Loucy (cell line): ENCODE measurements around the gene MCF2L2.

Experiments
- H2AFZ ChIP-seq: fragments of 200-600 bp; sonication (generic); 2 replicates; pipeline ENCODE4 v1.6.0; 2016; ENCODE audit warnings: antibody characterized with exemption, mild to moderate bottlenecking, low read length, moderate library complexity
- H3F3A ChIP-seq: fragments of 200-600 bp; 2 replicates; pipeline ENCODE4 v1.6.0; 2016; ENCODE audit warnings: antibody characterized with exemption, low read depth, mild to moderate bottlenecking
- H3K27me3 ChIP-seq: fragments of 200-600 bp; sonication (generic); 2 replicates; pipeline ENCODE4 v1.6.1; 2014; ENCODE audit warnings: low read length, mild to moderate bottlenecking; ENCODE audit not compliant: insufficient read depth, poor library complexity, severe bottlenecking
- H3K36me3 ChIP-seq: fragments of 200-600 bp; sonication (generic); 2 replicates; pipeline ENCODE4 v1.6.1; 2016; ENCODE audit warnings: low read length; ENCODE audit not compliant: insufficient read depth
- H3K4me1 ChIP-seq: fragments of 200-600 bp; sonication (generic); 2 replicates; pipeline ENCODE4 v1.5.1; 2014; ENCODE audit warnings: low read length, mild to moderate bottlenecking; ENCODE audit not compliant: insufficient read depth, poor library complexity, severe bottlenecking
- H3K4me2 ChIP-seq: fragments of 200-600 bp; sonication (generic); 2 replicates; pipeline ENCODE4 v1.6.0; 2014; ENCODE audit warnings: antibody characterized with exemption, low read length, low read depth, mild to moderate bottlenecking; ENCODE audit not compliant: poor library complexity, severe bottlenecking
- H3K4me3 ChIP-seq: fragments of 200-600 bp; sonication (generic); 2 replicates; pipeline ENCODE4 v1.5.1; 2014; ENCODE audit warnings: low read length, mild to moderate bottlenecking, mixed read lengths; ENCODE audit not compliant: poor library complexity, severe bottlenecking
- H3K79me2 ChIP-seq: fragments of 200-600 bp; sonication (generic); 2 replicates; pipeline ENCODE4 v1.6.1; 2014; ENCODE audit warnings: low read length; ENCODE audit not compliant: insufficient read depth
- H3K9ac ChIP-seq: fragments of 200-600 bp; sonication (generic); 2 replicates; pipeline ENCODE4 v1.6.0; 2014; ENCODE audit warnings: mild to moderate bottlenecking, low read depth, low read length, moderate library complexity; ENCODE audit not compliant: poor library complexity, severe bottlenecking
- H3K9me2 ChIP-seq: fragments of 200-600 bp; sonication (generic); replicated peaks from 2 replicates; pipeline ENCODE4 v1.6.1; 2016; ENCODE audit warnings: low read depth, low read length, mixed read lengths
- H3K9me3 ChIP-seq: fragments of 200-600 bp; sonication (generic); 2 replicates; pipeline ENCODE4 v1.6.1; 2014; ENCODE audit warnings: mild to moderate bottlenecking, antibody characterized with exemption, low read length, low read depth; ENCODE audit not compliant: insufficient read depth
- H4K20me1 ChIP-seq: fragments of 200-600 bp; sonication (generic); 2 replicates; pipeline ENCODE4 v1.6.0; 2014; ENCODE audit warnings: antibody characterized with exemption, low read length, mild to moderate bottlenecking; ENCODE audit not compliant: insufficient read depth, poor library complexity, severe bottlenecking
- EZH2phosphoT487 ChIP-seq: fragments of 200-600 bp; IDR thresholded peaks from 2 replicates; pipeline ENCODE4 v1.6.1; 2018; ENCODE audit warnings: antibody characterized with exemption, mild to moderate bottlenecking, moderate library complexity, borderline replicate concordance
- TF ChIP-seq, protein P1 (sequence below): fragments of 200-600 bp; sonication (generic); conservative IDR thresholded peaks from 2 replicates; pipeline ENCODE4 v1.5.1; 2014; ENCODE audit warnings: mild to moderate bottlenecking, antibody characterized with exemption, low read length

Gene MCF2L2

DNA sequence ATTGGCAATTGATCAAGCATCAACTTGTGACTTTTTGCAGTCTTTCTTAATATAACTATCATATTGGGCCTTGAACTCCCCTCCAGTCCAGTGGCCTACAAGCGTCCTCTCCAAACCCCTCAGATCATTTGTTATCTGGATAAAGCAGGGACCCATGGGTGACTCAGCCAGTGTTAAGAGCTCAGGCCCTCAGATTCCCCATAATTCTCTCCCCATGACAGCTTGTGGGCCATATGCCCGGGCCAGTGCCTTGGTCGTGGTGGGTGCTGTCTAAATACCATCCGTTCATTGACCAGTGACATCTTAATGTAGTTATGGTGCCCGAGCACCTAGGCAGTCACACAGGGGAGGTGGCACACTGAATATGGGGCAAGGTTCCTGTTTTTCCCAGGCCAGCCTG is 18.1 kb downstream of the MCF2L2 start:
- no peaks in the 10 kb centered on the region for H3K79me2 ChIP-seq

DNA sequence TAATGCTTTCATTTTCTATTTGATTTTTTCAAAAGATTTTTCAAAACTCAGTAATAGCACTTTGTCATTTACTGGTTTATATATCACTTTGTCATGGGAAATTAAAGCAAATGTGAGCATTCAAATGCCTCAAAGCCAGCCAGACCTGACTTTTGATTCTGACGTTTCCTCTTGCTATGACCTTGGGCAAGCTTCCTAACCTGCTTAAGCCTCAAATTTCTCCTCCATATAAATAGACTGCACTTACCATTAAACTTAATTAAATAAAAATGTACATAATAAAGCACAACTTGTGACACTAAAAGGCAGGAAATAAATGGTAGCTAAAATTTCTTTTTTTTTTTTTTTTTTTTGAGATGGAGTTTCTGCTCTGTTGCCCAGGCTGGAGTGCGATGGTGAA is 19.2 kb downstream of the MCF2L2 start:
- no peaks in the 10 kb centered on the region for H4K20me1 ChIP-seq
- no peaks in the 10 kb centered on the region for H3K79me2 ChIP-seq
- H3K36me3 ChIP-seq, result no peaks in the 10 kb centered on the region
- TF ChIP-seq, protein P1, sequence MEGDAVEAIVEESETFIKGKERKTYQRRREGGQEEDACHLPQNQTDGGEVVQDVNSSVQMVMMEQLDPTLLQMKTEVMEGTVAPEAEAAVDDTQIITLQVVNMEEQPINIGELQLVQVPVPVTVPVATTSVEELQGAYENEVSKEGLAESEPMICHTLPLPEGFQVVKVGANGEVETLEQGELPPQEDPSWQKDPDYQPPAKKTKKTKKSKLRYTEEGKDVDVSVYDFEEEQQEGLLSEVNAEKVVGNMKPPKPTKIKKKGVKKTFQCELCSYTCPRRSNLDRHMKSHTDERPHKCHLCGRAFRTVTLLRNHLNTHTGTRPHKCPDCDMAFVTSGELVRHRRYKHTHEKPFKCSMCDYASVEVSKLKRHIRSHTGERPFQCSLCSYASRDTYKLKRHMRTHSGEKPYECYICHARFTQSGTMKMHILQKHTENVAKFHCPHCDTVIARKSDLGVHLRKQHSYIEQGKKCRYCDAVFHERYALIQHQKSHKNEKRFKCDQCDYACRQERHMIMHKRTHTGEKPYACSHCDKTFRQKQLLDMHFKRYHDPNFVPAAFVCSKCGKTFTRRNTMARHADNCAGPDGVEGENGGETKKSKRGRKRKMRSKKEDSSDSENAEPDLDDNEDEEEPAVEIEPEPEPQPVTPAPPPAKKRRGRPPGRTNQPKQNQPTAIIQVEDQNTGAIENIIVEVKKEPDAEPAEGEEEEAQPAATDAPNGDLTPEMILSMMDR, result no peak
- TF ChIP-seq EZH2phosphoT487, result no peak
- no peak overlapping the region for H2AFZ ChIP-seq
- no peaks in the 10 kb centered on the region for H3K9me3 ChIP-seq
- no peak overlapping the region for H3K4me2 ChIP-seq
- H3K4me3 ChIP-seq, result no peak overlapping the region
- H3K9me2 ChIP-seq, result no peaks in the 10 kb centered on the region
- no peaks in the 10 kb centered on the region for H3K4me1 ChIP-seq
- no peak overlapping the region for H3K9ac ChIP-seq
- no peaks in the 10 kb centered on the region for H3F3A ChIP-seq
- no peaks in the 10 kb centered on the region for H3K27me3 ChIP-seq

More for the DNA sequence above, 18.1 kb downstream of the MCF2L2 start:
- no peak overlapping the region for H3K4me2 ChIP-seq
- H3K4me3 ChIP-seq, result no peak overlapping the region
- no peaks in the 10 kb centered on the region for H3K9me2 ChIP-seq
- no peaks in the 10 kb centered on the region for H4K20me1 ChIP-seq
- no peaks in the 10 kb centered on the region for H3K27me3 ChIP-seq
- no peaks in the 10 kb centered on the region for H3K4me1 ChIP-seq
- H3K9ac ChIP-seq, result no peak overlapping the region
- no peaks in the 10 kb centered on the region for H3F3A ChIP-seq
- H3K9me3 ChIP-seq, result no peaks in the 10 kb centered on the region
- TF ChIP-seq EZH2phosphoT487, result no peak
- TF ChIP-seq, protein P1, result no peak
- no peak overlapping the region for H2AFZ ChIP-seq
- no peaks in the 10 kb centered on the region for H3K36me3 ChIP-seq

DNA sequence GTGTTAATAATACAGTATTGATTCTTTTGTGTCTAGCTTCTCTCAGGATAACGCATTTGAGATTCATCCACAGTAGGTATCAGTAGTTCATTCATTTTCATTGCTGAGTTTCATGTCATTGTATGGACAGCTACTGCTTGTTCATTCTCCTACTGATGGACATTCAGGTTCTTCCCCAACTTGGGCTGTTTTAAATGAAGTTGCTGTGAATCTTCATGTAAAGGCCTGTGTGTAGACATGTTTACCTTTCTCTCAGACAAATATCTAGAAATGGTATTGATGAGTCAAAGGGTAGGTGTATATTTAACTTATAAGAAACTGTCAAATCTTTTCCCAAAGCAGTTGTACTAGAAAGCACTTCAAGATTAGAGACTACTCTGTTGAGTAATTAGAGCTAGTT is 26.7 kb downstream of the MCF2L2 start:
- Histone ChIP-seq H3K36me3 (no peaks in the 10 kb centered on the region), H3K9me3 (no peaks in the 10 kb centered on the region), H3K4me2 (no peak overlapping the region), H3K4me1 (no peaks in the 10 kb centered on the region), H3F3A (no peaks in the 10 kb centered on the region), H2AFZ (no peak overlapping the region), H3K27me3 (no peaks in the 10 kb centered on the region), H3K4me3 (no peak overlapping the region), H4K20me1 (no peaks in the 10 kb centered on the region), H3K79me2 (no peaks in the 10 kb centered on the region), H3K9me2 (no peaks in the 10 kb centered on the region), H3K9ac (no peak overlapping the region)
- TF ChIP-seq, protein P1, result no peak
- TF ChIP-seq EZH2phosphoT487, result no peak
